ENCODE data around the gene ZFAND6.
"Not testable (repeated sequence)": the region's sequence is repeated elsewhere in the genome, so short reads cannot be mapped to it uniquely, and the experiment has no call there.

The ZFAND6 gene

GRCh38 chr15:80017139-80017538 is 42.3 kb upstream of the ZFAND6 start:
- H3K79me1 ChIP-seq (ENCODE audit: low read depth, low read length); DNase-seq (ENCODE audit: low spot score); H3K27me3 ChIP-seq (ENCODE audit: control insufficient read depth in 3 of 3, insufficient read depth in 3 of 3, low read depth in 1 of 3, low read length in 3 of 3); H2BK5ac ChIP-seq (ENCODE audit: low read length); H2BK12ac ChIP-seq (ENCODE audit: low read length); H3K36me3 ChIP-seq (replicated peaks in 1 of 2; ENCODE audit: control insufficient read depth in 2 of 2, insufficient read depth in 2 of 2, low read length in 2 of 2); H2BK15ac ChIP-seq (ENCODE audit: low read length); H3K9ac ChIP-seq (ENCODE audit: low read depth, low read length, poor library complexity); H2BK120ac ChIP-seq (ENCODE audit: low read depth, low read length); H3K4me3 ChIP-seq (ENCODE audit: low read length in 2 of 2); H3K18ac ChIP-seq (ENCODE audit: low read length); H3K4me1 ChIP-seq (ENCODE audit: control insufficient read depth in 2 of 2, insufficient read depth in 1 of 2, low read depth in 1 of 2, low read length in 2 of 2); H4K8ac ChIP-seq (ENCODE audit: low read depth, low read length); H3K4me2 ChIP-seq (ENCODE audit: insufficient read depth, low read length, poor library complexity, severe bottlenecking); H2AK5ac ChIP-seq (ENCODE audit: low read depth, low read length); H3K9me3 ChIP-seq (replicated peaks in 1 of 2; ENCODE audit: control insufficient read depth in 2 of 2, insufficient read depth in 1 of 2, low read depth in 1 of 2, low read length in 2 of 2); H3K4ac ChIP-seq (ENCODE audit: low read length); H3K14ac ChIP-seq (ENCODE audit: low read length); H4K91ac ChIP-seq (ENCODE audit: low read depth, low read length, poor library complexity); H3K27ac ChIP-seq (replicated peaks; ENCODE audit: low read length); H3K23ac ChIP-seq (ENCODE audit: low read depth, low read length, poor library complexity): not testable (repeated sequence)
- H2AFZ ChIP-seq (ENCODE audit: low read length): peak overlapping the region; percentile 40
- no CpG with 5 or more reads among the region's 8 CpGs for WGBS, 2 donors (ENCODE audit: extremely low coverage in 2 of 2, insufficient read length in 2 of 2, insufficient replicate concordance in 1 of 2)

- H2BK12ac ChIP-seq (ENCODE audit: low read length): no peak overlapping the region
- no peak overlapping the region for H3K4me2 ChIP-seq (ENCODE audit: insufficient read depth, low read length, poor library complexity, severe bottlenecking)
- H2BK5ac ChIP-seq (ENCODE audit: low read length): no peak overlapping the region
- no peak overlapping the region for H2BK120ac ChIP-seq (ENCODE audit: low read depth, low read length)
- H2BK15ac ChIP-seq (ENCODE audit: low read length): no peak overlapping the region
- no peak overlapping the region for H3K14ac ChIP-seq (ENCODE audit: low read length)
- no peak overlapping the region for H3K4ac ChIP-seq (ENCODE audit: low read length)
- H3K27me3 ChIP-seq (ENCODE audit: control insufficient read depth in 3 of 3, insufficient read depth in 3 of 3, low read depth in 1 of 3, low read length in 3 of 3): no peaks in the 10 kb centered on the region
- no peak overlapping the region for H3K18ac ChIP-seq (ENCODE audit: low read length)
- peaks cover 2% of the 10 kb centered on the region for H3K79me1 ChIP-seq (ENCODE audit: low read depth, low read length)
- no peak overlapping the region for H3K23ac ChIP-seq (ENCODE audit: low read depth, low read length, poor library complexity)
- H3K36me3 ChIP-seq (replicated peaks in 1 of 2; ENCODE audit: control insufficient read depth in 2 of 2, insufficient read depth in 2 of 2, low read length in 2 of 2): no peaks in the 10 kb centered on the region
- H3K4me1 ChIP-seq (ENCODE audit: control insufficient read depth in 2 of 2, insufficient read depth in 1 of 2, low read depth in 1 of 2, low read length in 2 of 2): no peaks in the 10 kb centered on the region
- no peak overlapping the region for H2AFZ ChIP-seq (ENCODE audit: low read length)
- no peak overlapping the region for H2AK5ac ChIP-seq (ENCODE audit: low read depth, low read length)
- DNase-seq (ENCODE audit: low spot score): no peak
- no peak overlapping the region for H3K9ac ChIP-seq (ENCODE audit: low read depth, low read length, poor library complexity)
- no peak overlapping the region for H4K91ac ChIP-seq (ENCODE audit: low read depth, low read length, poor library complexity)
- WGBS, 2 donors (ENCODE audit: extremely low coverage in 2 of 2, insufficient read length in 2 of 2, insufficient replicate concordance in 1 of 2): no CpG with 5 or more reads among the region's 8 CpGs
- H3K4me3 ChIP-seq (ENCODE audit: low read length in 2 of 2): no peak overlapping the region
- H4K8ac ChIP-seq (ENCODE audit: low read depth, low read length): no peak overlapping the region
- no peaks in the 10 kb centered on the region for H3K9me3 ChIP-seq (replicated peaks in 1 of 2; ENCODE audit: control insufficient read depth in 2 of 2, insufficient read depth in 1 of 2, low read depth in 1 of 2, low read length in 2 of 2)
- no peak overlapping the region for H3K27ac ChIP-seq (replicated peaks; ENCODE audit: low read length)
These were observed 40.2 kb upstream of the ZFAND6 start for GRCh38 chr15:80019168-80019745.

GRCh38 chr15:80020149-80020548 is 39.3 kb upstream of the ZFAND6 start:
- H3K27ac ChIP-seq (replicated peaks; ENCODE audit: low read length); H4K91ac ChIP-seq (ENCODE audit: low read depth, low read length, poor library complexity); H2BK12ac ChIP-seq (ENCODE audit: low read length); H4K8ac ChIP-seq (ENCODE audit: low read depth, low read length); H3K4me1 ChIP-seq (ENCODE audit: control insufficient read depth in 2 of 2, insufficient read depth in 1 of 2, low read depth in 1 of 2, low read length in 2 of 2); H2AFZ ChIP-seq (ENCODE audit: low read length); H3K36me3 ChIP-seq (replicated peaks in 1 of 2; ENCODE audit: control insufficient read depth in 2 of 2, insufficient read depth in 2 of 2, low read length in 2 of 2); H3K9me3 ChIP-seq (replicated peaks in 1 of 2; ENCODE audit: control insufficient read depth in 2 of 2, insufficient read depth in 1 of 2, low read depth in 1 of 2, low read length in 2 of 2); H2BK15ac ChIP-seq (ENCODE audit: low read length); DNase-seq (ENCODE audit: low spot score); H3K23ac ChIP-seq (ENCODE audit: low read depth, low read length, poor library complexity); H3K4me3 ChIP-seq (ENCODE audit: low read length in 2 of 2); H2BK5ac ChIP-seq (ENCODE audit: low read length); H3K4me2 ChIP-seq (ENCODE audit: insufficient read depth, low read length, poor library complexity, severe bottlenecking); H3K4ac ChIP-seq (ENCODE audit: low read length); H3K18ac ChIP-seq (ENCODE audit: low read length); H3K14ac ChIP-seq (ENCODE audit: low read length); H2BK120ac ChIP-seq (ENCODE audit: low read depth, low read length); H3K79me1 ChIP-seq (ENCODE audit: low read depth, low read length); H3K27me3 ChIP-seq (ENCODE audit: control insufficient read depth in 3 of 3, insufficient read depth in 3 of 3, low read depth in 1 of 3, low read length in 3 of 3); H2AK5ac ChIP-seq (ENCODE audit: low read depth, low read length); H3K9ac ChIP-seq (ENCODE audit: low read depth, low read length, poor library complexity): not testable (repeated sequence)
- no CpG with 5 or more reads among the region's 6 CpGs for WGBS, 2 donors (ENCODE audit: extremely low coverage in 2 of 2, insufficient read length in 2 of 2, insufficient replicate concordance in 1 of 2)

- no peak overlapping the region for H2AFZ ChIP-seq (ENCODE audit: low read length)
- DNase-seq (ENCODE audit: low spot score): no peak
- WGBS, 2 donors (ENCODE audit: extremely low coverage in 2 of 2, insufficient read length in 2 of 2, insufficient replicate concordance in 1 of 2): no CpG with 5 or more reads among the region's 3 CpGs
These were observed 38.7 kb upstream of the ZFAND6 start for GRCh38 chr15:80020731-80021130.

More at GRCh38 chr15:80020731-80021130, 38.7 kb upstream of the ZFAND6 start:
- H3K4me2 ChIP-seq (ENCODE audit: insufficient read depth, low read length, poor library complexity, severe bottlenecking): no peak overlapping the region
- no peak overlapping the region for H4K91ac ChIP-seq (ENCODE audit: low read depth, low read length, poor library complexity)
- H2BK12ac ChIP-seq (ENCODE audit: low read length): no peak overlapping the region
- H3K27ac ChIP-seq (replicated peaks; ENCODE audit: low read length): no peak overlapping the region
- H2BK5ac ChIP-seq (ENCODE audit: low read length): no peak overlapping the region
- H3K9ac ChIP-seq (ENCODE audit: low read depth, low read length, poor library complexity): no peak overlapping the region
- H3K23ac ChIP-seq (ENCODE audit: low read depth, low read length, poor library complexity): no peak overlapping the region
- H3K27me3 ChIP-seq (ENCODE audit: control insufficient read depth in 3 of 3, insufficient read depth in 3 of 3, low read depth in 1 of 3, low read length in 3 of 3): no peaks in the 10 kb centered on the region
- peaks cover 2% of the 10 kb centered on the region for H3K79me1 ChIP-seq (ENCODE audit: low read depth, low read length)
- H3K4ac ChIP-seq (ENCODE audit: low read length): no peak overlapping the region
- H3K14ac ChIP-seq (ENCODE audit: low read length): no peak overlapping the region
- no peak overlapping the region for H4K8ac ChIP-seq (ENCODE audit: low read depth, low read length)
- H2BK15ac ChIP-seq (ENCODE audit: low read length): no peak overlapping the region
- no peak overlapping the region for H3K4me3 ChIP-seq (ENCODE audit: low read length in 2 of 2)
- H3K36me3 ChIP-seq (replicated peaks in 1 of 2; ENCODE audit: control insufficient read depth in 2 of 2, insufficient read depth in 2 of 2, low read length in 2 of 2): no peaks in the 10 kb centered on the region
- no peaks in the 10 kb centered on the region for H3K4me1 ChIP-seq (ENCODE audit: control insufficient read depth in 2 of 2, insufficient read depth in 1 of 2, low read depth in 1 of 2, low read length in 2 of 2)
- no peak overlapping the region for H2AK5ac ChIP-seq (ENCODE audit: low read depth, low read length)
- no peak overlapping the region for H2BK120ac ChIP-seq (ENCODE audit: low read depth, low read length)
- peaks cover 0 to 4% of the 10 kb centered on the region in 2 donors for H3K9me3 ChIP-seq (replicated peaks in 1 of 2; ENCODE audit: control insufficient read depth in 2 of 2, insufficient read depth in 1 of 2, low read depth in 1 of 2, low read length in 2 of 2)
- no peak overlapping the region for H3K18ac ChIP-seq (ENCODE audit: low read length)

All from neuronal stem cell (in vitro differentiated cells).